Common myeloid progenitor, CD34-positive (primary cell): ENCODE data around the gene SPATS2L. TPM values are rescaled to one million over a fixed set of nuclear protein-coding genes. Genes with fewer than 3 reads are reported as not detected.

ENCODE experiments used
- CTCF ChIA-PET: fragments of 350-600 bp; sonication (Branson Sonifier 250); formaldehyde crosslinking; loops from one replicate; lab custom pipeline; 2021; ENCODE audit warnings: antibody characterized with exemption; lab: Charles Lee
- POLR2A ChIA-PET: fragments of 350-600 bp; sonication (Branson Sonifier 250); formaldehyde crosslinking; loops from one replicate; lab custom pipeline; 2021; ENCODE audit warnings: antibody characterized with exemption; lab: Charles Lee
- DNase-seq, 3 donors: peaks; one replicate each; pipeline versions ENCODE4 v3.0.0 to v3.0.0-alpha.2; 2013
- H3K27ac ChIP-seq, 2 experiments: 1 replicate in 1 of 2; 2 replicates in 1 of 2; pipeline ENCODE4 v1.7.0; 2013; ENCODE audit warnings: inconsistent platforms in 2 of 2, low read length in 2 of 2, mild to moderate bottlenecking in 2 of 2, low read depth in 1 of 2, moderate library complexity in 1 of 2; ENCODE audit not compliant: severe bottlenecking in 2 of 2, insufficient read depth in 1 of 2, poor library complexity in 1 of 2
- H3K27me3 ChIP-seq, 5 experiments: replicated peaks in 2 of 5; 1 replicate in 3 of 5; 2 replicates in 2 of 5; pipeline versions ENCODE4 v1.6.1 to v1.7.0; 2013; ENCODE audit warnings: low read length in 4 of 5, mild to moderate bottlenecking in 2 of 5, moderate library complexity in 2 of 5, inconsistent platforms in 1 of 5; ENCODE audit not compliant: insufficient read depth in 5 of 5, control insufficient read depth in 4 of 5
- H3K36me3 ChIP-seq, 4 experiments: 1 replicate in 2 of 4; 2 replicates in 2 of 4; pipeline versions ENCODE4 v1.6.1 to v1.7.0; 2013; ENCODE audit warnings: low read length in 3 of 4, control low read depth in 1 of 4, mild to moderate bottlenecking in 1 of 4; ENCODE audit not compliant: control insufficient read depth in 4 of 4, insufficient read depth in 4 of 4
- H3K4me1 ChIP-seq, 4 experiments: 1 replicate in 3 of 4; 2 replicates in 1 of 4; pipeline versions ENCODE4 v1.6.1 to v1.7.1; 2013; ENCODE audit warnings: low read length in 3 of 4, mild to moderate bottlenecking in 3 of 4, control low read depth in 1 of 4, inconsistent platforms in 1 of 4, moderate library complexity in 1 of 4; ENCODE audit not compliant: control insufficient read depth in 4 of 4, insufficient read depth in 4 of 4; ENCODE audit errors: control extremely low read depth in 1 of 4
- H3K4me3 ChIP-seq, 7 experiments: 1 replicate in 4 of 7; 2 replicates in 3 of 7; pipeline versions ENCODE4 v1.5.1 to v1.7.0; 2013; ENCODE audit warnings: mild to moderate bottlenecking in 7 of 7, low read length in 6 of 7, moderate library complexity in 6 of 7, inconsistent platforms in 2 of 7, low read depth in 2 of 7, control low read depth in 1 of 7; ENCODE audit not compliant: insufficient read depth in 4 of 7, control insufficient read depth in 1 of 7; ENCODE audit errors: extremely low read depth in 1 of 7
- H3K9me3 ChIP-seq, 5 experiments: 1 replicate in 4 of 5; 2 replicates in 1 of 5; pipeline versions ENCODE4 v1.6.1 to v1.7.1; 2013; ENCODE audit warnings: low read length in 4 of 5, mild to moderate bottlenecking in 2 of 5, inconsistent platforms in 1 of 5, low read depth in 1 of 5, moderate library complexity in 1 of 5; ENCODE audit not compliant: control insufficient read depth in 4 of 5, insufficient read depth in 2 of 5; ENCODE audit errors: control extremely low read depth in 1 of 5
- WGBS: methylation state at CpG from one replicate; pipeline ENCODE4 v1.1.5; 2013; ENCODE audit not compliant: insufficient coverage; 5-methylcytosine and 5-hydroxymethylcytosine counted together
- polyA plus RNA-seq: library from polyadenylated mRNA; unstranded; fragments of 120-200 nt; gene quantifications from one replicate; pipeline ENCODE4 v1.2.1, GENCODE V29; 2013

Gene SPATS2L, protein sequence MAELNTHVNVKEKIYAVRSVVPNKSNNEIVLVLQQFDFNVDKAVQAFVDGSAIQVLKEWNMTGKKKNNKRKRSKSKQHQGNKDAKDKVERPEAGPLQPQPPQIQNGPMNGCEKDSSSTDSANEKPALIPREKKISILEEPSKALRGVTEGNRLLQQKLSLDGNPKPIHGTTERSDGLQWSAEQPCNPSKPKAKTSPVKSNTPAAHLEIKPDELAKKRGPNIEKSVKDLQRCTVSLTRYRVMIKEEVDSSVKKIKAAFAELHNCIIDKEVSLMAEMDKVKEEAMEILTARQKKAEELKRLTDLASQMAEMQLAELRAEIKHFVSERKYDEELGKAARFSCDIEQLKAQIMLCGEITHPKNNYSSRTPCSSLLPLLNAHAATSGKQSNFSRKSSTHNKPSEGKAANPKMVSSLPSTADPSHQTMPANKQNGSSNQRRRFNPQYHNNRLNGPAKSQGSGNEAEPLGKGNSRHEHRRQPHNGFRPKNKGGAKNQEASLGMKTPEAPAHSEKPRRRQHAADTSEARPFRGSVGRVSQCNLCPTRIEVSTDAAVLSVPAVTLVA
- 14.1 TPM for polyA plus RNA-seq

DNA sequence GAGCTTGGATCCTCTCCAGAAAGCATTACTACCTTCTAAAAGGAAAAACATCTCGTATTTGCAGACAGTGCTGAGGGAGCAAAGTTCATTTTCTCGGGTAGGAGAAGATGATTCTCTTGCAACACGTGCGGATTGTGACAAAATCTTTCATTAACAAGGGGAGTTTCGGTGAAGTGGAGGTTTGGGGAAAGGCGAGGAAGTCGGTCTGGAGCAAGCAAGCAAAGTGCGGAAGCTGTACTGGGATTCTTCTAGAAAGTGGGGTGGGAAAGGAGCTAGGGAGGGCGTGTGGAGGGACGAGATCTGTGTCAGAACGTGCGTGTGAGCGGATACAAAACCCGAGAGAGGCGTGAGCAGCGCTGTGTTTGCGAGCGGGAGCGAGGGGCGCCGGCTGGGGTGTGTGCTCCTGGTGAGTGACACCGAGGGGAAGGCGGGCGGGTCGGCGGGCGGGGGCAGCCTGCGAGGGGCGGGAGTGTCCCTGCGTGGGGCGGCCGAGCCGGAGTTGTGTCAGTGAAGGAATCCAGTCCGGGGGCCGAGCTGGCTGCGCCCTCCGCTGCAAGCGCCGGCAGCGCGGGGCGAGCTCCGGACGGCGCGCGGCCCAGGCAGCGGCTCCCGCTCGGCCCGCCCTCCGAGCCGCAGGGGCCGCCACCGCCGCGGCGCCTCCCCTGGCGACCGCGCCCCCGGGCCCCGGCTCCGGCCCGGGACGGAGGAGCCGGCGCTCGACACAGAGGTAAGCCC lies at the start of gene SPATS2L:
Gene SPATS2L, plus strand, starts transcription at position 498 of the 735 bp plus-strand sequence. CDS start 82,552 bp downstream, outside the sequence.
- peak within 1 kb of the TSS; percentile 74 to 94 (median 79) for H3K4me3 ChIP-seq
- H3K4me1 ChIP-seq, result peaks cover 4 to 24% (median 15%) of the 10 kb centered on the region in 4 experiments
- no peaks in the 10 kb centered on the region for H3K9me3 ChIP-seq
- no peaks in the 10 kb centered on the region for H3K27me3 ChIP-seq
- no peaks in the 10 kb centered on the region for H3K36me3 ChIP-seq
- no peak within 1 kb of the TSS for H3K27ac ChIP-seq
- under 1% methylated on average over 50 of the region's 69 CpGs for WGBS
- peak; percentile 46 to 82 (median 74) for DNase-seq
- CTCF ChIA-PET, result interaction anchor here (0.9 to 1.7 kb wide), 4 partner anchors 16 to 326 kb away, joined by 3 to 6 read pairs (median 4); no protein-coding TSS in a partner anchor
- POLR2A ChIA-PET, result no interaction called here

DNA sequence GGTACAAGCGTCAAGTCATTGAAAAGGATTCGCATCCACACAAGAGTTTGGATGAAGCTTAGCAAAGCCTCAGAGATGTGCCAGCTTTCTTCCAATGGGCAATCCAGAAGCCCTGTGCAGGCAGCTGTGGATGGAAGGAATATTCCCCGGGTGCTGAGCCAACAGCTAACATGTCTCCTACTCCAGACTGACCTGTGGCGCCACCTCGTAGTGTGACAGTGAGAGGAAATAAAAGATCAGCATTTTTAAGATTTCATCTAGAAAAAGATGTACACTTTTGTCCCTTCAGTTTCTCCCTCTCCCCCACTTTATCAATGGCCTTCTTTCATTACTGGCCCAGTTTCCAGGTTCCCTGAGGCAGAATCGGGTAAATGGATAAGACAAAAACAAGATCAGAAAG lies 48.9 kb upstream of the SPATS2L start:
- Histone ChIP-seq H3K36me3 (no peaks in the 10 kb centered on the region), H3K27me3 (peaks cover 0 to 2% (median 0%) of the 10 kb centered on the region in 5 experiments), H3K4me3 (no peak overlapping the region), H3K4me1 (peaks cover 0 to 4% (median 0%) of the 10 kb centered on the region in 4 experiments), H3K9me3 (no peaks in the 10 kb centered on the region), H3K27ac (no peak overlapping the region)
- DNase-seq, result no peak
- ChIA-PET POLR2A (no interaction called here), CTCF (no interaction called here)
- 97% methylated on average over 6 of the region's 6 CpGs for WGBS

DNA sequence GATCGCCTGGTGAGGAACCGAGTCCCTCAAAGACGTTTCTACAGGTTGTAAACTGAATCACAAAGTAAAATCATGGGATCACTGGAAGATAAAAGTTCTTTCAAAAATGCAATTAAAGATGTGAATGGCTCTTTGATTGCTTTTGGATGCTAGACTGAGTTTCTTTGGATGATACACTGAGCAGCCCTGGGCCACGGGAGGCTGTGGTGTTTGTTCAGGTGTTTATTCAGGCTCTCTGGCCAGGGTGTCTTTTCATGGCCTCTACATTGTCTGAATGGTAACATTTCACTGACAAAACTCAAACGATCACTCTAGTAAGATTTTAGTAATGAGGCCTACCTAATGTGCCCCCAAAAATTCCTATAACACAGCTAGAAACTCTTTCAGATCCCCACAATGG lies 48.4 kb upstream of the SPATS2L start:
- no peak overlapping the region for H3K27ac ChIP-seq
- ChIA-PET POLR2A (no interaction called here), CTCF (no interaction called here)
- H3K27me3 ChIP-seq, result peaks cover 0 to 2% (median 0%) of the 10 kb centered on the region in 5 experiments
- peaks cover 0 to 4% (median 0%) of the 10 kb centered on the region in 4 experiments for H3K4me1 ChIP-seq
- no peaks in the 10 kb centered on the region for H3K36me3 ChIP-seq
- DNase-seq, result no peak
- no peaks in the 10 kb centered on the region for H3K9me3 ChIP-seq
- no peak overlapping the region for H3K4me3 ChIP-seq
- WGBS, result 100% methylated on average over 3 of the region's 5 CpGs

DNA sequence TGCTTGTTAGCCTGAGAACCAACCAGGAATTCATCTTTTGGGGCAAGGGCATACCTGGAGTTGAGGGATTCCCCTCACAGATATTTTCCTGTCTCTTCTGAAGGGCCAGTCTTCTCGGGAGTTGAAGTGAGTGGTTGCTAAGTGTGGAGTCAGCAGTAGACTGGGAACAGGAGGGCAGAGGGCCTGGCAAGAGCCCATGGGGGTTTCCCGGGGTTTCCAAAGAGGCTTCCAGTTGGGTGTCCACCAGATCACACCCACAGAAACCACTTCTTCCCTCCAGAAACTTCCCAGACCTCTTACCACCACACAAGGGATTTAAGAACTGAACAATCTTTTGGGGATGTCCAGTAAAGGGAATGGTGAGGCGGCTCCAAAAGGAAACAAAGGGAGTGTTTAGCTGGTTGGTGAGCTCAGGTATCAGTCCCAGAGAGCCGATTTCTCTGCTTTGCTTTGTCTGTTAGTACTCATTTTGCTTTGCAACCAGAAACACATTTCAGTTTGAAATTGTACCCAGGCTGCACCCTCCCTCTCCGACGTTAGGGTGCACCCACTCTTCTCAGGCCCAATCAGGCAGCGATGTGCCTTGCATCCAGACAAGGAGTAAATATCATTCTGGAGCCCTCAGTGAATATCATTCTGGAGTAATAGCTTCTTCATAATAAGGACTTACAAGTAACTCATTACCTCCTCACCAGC lies 47.5 kb upstream of the SPATS2L start:
- peaks cover 0 to 4% (median 0%) of the 10 kb centered on the region in 4 experiments for H3K4me1 ChIP-seq
- POLR2A ChIA-PET, result no interaction called here
- H3K27me3 ChIP-seq, result peaks cover 0 to 2% (median 0%) of the 10 kb centered on the region in 5 experiments
- H3K27ac ChIP-seq, result no peak overlapping the region
- DNase-seq, result no peak
- WGBS, result 100% methylated on average over 2 of the region's 7 CpGs
- no peaks in the 10 kb centered on the region for H3K9me3 ChIP-seq
- no peak overlapping the region for H3K4me3 ChIP-seq
- H3K36me3 ChIP-seq, result no peaks in the 10 kb centered on the region
- CTCF ChIA-PET, result no interaction called here

DNA sequence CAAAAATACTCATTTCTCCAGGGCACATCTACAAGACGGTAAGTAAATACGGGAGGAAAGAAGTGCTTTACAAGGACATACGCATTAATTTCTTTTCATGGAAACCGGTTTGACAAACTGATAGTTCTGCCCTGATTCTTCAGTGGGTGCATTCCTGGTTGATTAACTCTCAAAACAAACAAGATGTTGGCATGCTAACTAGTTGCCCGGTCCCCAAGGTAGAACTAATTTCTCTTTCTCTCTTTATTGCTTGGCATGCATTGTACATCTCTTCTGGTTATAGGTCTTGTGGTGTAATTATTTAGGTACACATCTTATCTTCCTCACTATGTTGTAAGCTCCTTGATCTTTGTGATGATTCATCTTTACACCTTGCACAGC lies 46.9 kb upstream of the SPATS2L start:
- no peak overlapping the region for H3K4me3 ChIP-seq
- H3K36me3 ChIP-seq, result no peaks in the 10 kb centered on the region
- 98% methylated on average over 4 of the region's 5 CpGs for WGBS
- H3K4me1 ChIP-seq, result peaks cover 0 to 4% (median 0%) of the 10 kb centered on the region in 4 experiments
- ChIA-PET CTCF (no interaction called here), POLR2A (no interaction called here)
- H3K27me3 ChIP-seq, result peaks cover 0 to 2% (median 0%) of the 10 kb centered on the region in 5 experiments
- H3K27ac ChIP-seq, result no peak overlapping the region
- no peak for DNase-seq
- H3K9me3 ChIP-seq, result no peaks in the 10 kb centered on the region

DNA sequence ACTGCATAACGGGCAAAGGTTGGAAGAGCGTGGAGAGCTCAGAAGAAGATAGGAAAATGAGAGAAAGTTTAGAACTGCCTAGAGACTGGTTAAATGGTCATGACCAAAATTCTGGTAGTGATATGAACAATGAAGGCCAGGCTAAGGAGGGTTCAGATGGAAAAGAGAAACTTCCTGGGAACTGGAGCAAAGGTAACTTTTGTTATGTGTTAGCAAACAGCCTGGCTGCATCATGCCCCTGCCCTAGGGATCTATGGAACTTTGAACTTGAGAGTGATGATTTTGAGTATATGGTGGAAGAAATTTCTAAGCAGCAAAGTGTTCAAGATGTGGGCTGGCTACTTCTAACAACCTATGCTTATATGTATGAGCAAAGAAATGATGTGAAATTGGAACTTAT lies 44.4 kb upstream of the SPATS2L start:
- WGBS, result 100% methylated on average over 2 of the region's 2 CpGs
- no peaks in the 10 kb centered on the region for H3K36me3 ChIP-seq
- CTCF ChIA-PET, result no interaction called here
- no peak overlapping the region for H3K4me3 ChIP-seq
- H3K27me3 ChIP-seq, result peaks cover 0 to 2% (median 0%) of the 10 kb centered on the region in 5 experiments
- no peak overlapping the region for H3K27ac ChIP-seq
- no peak for DNase-seq
- POLR2A ChIA-PET, result no interaction called here
- no peaks in the 10 kb centered on the region for H3K4me1 ChIP-seq
- H3K9me3 ChIP-seq, result no peaks in the 10 kb centered on the region
